Measurements from ENCODE around the gene PPP1R12B. TPM values are rescaled to one million over a fixed set of nuclear protein-coding genes. Genes with fewer than 3 reads are reported as not detected.
"Not testable (repeated sequence)": the region's sequence is repeated elsewhere in the genome, so short reads cannot be mapped to it uniquely, and the experiment has no call there.

The PPP1R12B gene
- total RNA-seq, 1 donor from 2014 or later = 44.9 TPM

DNA sequence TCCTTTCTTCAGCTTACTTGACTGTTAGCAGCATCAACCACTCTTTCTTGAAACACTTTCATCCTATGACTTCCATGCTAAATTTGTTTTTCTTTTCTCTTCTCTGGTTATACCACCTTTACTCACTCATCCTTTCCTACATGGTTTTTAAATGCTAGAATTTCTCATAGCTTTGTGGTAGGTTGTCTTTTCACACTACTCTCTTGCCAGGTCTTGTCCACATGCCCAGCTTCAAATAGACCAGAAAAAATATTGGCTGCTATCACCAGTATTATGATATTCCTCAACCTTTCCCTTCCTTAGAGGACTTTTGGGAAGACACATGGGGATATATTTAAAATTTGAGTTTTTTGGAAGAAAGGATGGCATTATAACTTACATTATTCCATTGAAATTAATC is 48.8 kb downstream of the PPP1R12B start:
- Mint-ChIP-seq H3K27ac (no peak overlapping the region), H3K27me3 (no peaks in the 10 kb centered on the region), H3K4me3 (ENCODE audit: low read depth) (no peak overlapping the region), H3K9me3 (ENCODE audit: low read depth) (no peaks in the 10 kb centered on the region), H3K4me1 (ENCODE audit: low read depth) (no peaks in the 10 kb centered on the region), H3K36me3 (ENCODE audit: insufficient read depth) (no peaks in the 10 kb centered on the region)
- TF ChIP-seq, protein P1, sequence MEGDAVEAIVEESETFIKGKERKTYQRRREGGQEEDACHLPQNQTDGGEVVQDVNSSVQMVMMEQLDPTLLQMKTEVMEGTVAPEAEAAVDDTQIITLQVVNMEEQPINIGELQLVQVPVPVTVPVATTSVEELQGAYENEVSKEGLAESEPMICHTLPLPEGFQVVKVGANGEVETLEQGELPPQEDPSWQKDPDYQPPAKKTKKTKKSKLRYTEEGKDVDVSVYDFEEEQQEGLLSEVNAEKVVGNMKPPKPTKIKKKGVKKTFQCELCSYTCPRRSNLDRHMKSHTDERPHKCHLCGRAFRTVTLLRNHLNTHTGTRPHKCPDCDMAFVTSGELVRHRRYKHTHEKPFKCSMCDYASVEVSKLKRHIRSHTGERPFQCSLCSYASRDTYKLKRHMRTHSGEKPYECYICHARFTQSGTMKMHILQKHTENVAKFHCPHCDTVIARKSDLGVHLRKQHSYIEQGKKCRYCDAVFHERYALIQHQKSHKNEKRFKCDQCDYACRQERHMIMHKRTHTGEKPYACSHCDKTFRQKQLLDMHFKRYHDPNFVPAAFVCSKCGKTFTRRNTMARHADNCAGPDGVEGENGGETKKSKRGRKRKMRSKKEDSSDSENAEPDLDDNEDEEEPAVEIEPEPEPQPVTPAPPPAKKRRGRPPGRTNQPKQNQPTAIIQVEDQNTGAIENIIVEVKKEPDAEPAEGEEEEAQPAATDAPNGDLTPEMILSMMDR (IDR thresholded peaks at IDR 0.05; ENCODE audit: unreplicated experiment) = no peak
- no peak for DNase-seq (ENCODE audit: low spot score, unreplicated experiment)

DNA sequence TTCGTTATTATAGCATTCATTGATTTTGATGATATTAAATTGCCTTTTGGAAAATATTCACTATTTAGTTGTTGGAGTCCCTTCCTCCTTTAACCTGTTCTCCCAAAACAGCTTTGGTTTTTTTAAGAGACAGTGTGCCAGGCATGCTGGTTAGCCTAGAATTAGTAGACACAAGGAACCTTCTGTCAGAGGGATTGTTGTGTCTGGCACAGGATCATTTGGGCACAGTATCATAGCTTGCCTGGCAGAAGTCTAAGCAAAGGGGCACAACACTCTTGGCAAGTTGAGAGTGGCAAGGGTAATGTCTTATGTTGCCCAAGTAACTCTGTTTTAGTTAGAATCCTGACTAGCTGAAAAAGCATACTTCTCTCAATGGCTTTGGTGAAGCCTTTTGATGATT is 49.9 kb downstream of the PPP1R12B start:
- not testable (repeated sequence) for H3K4me3 Mint-ChIP-seq (ENCODE audit: low read depth); H3K4me1 Mint-ChIP-seq (ENCODE audit: low read depth); H3K27me3 Mint-ChIP-seq; H3K36me3 Mint-ChIP-seq (ENCODE audit: insufficient read depth); H3K9me3 Mint-ChIP-seq (ENCODE audit: low read depth); DNase-seq (ENCODE audit: low spot score, unreplicated experiment); H3K27ac Mint-ChIP-seq

DNA sequence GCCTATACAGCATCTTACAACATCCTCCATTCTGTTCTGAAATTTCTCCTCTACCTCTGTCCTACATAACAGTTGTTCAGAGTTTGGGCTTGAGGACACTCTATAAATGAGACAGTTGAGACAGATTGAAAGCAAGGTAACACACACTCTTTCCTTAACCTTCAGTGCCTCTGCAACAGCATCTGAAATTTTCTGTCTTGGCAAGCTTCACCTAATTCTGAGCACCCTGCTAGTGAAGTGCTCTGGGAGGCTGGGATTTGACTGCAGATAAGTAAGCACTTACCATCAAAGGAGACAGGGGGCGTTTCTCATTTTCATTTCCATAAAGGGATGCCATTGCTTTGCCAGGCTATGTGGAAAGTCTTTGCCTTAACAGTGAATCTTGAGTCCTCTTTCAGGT is 53.3 kb downstream of the PPP1R12B start:
- not testable (repeated sequence) for H3K36me3 Mint-ChIP-seq (ENCODE audit: insufficient read depth); H3K9me3 Mint-ChIP-seq (ENCODE audit: low read depth); H3K4me3 Mint-ChIP-seq (ENCODE audit: low read depth); DNase-seq (ENCODE audit: low spot score, unreplicated experiment); H3K27ac Mint-ChIP-seq; H3K27me3 Mint-ChIP-seq; H3K4me1 Mint-ChIP-seq (ENCODE audit: low read depth)

DNA sequence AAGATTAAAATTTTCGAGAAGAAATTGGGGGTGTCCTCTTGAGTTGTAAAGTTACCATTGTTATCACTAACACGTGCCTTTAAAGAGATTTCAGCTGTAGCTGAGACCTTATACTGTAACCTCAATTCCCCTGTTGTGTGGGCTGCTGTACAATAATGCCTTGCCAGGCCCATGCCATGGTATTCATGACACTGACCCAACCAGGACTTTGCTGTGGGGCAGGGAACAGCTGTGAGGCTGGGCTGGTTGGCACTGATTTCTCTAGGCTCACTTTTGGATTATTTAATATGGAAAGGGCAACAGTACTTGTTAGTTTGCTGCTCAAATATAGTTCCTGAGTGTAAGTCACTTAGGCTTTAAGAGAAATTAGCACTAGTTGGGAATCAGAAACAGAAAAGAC is 54.9 kb downstream of the PPP1R12B start:
- not testable (repeated sequence) for H3K4me3 Mint-ChIP-seq (ENCODE audit: low read depth); H3K27me3 Mint-ChIP-seq; DNase-seq (ENCODE audit: low spot score, unreplicated experiment); H3K9me3 Mint-ChIP-seq (ENCODE audit: low read depth); H3K27ac Mint-ChIP-seq; H3K36me3 Mint-ChIP-seq (ENCODE audit: insufficient read depth); H3K4me1 Mint-ChIP-seq (ENCODE audit: low read depth)

DNA sequence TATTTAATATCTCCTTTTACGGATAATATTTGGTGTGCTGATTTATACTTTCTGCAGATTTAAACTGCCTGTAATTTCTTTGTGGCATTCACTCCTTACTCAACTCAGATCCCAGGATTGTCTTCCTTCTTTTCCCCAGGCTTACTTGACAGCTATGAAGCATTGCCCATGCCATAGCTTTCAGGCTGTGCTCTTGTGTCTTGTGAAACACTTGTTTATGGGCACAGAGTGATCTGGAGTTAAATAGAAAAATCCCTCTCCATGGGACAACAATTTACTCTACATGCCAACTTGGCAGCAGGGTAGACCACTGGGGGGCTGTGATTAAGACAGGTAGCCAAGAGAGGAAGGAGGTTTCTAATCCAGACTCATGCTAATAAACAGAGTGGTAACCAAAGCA is 57.4 kb downstream of the PPP1R12B start:
- H3K36me3 Mint-ChIP-seq (ENCODE audit: insufficient read depth) = no peaks in the 10 kb centered on the region

DNA sequence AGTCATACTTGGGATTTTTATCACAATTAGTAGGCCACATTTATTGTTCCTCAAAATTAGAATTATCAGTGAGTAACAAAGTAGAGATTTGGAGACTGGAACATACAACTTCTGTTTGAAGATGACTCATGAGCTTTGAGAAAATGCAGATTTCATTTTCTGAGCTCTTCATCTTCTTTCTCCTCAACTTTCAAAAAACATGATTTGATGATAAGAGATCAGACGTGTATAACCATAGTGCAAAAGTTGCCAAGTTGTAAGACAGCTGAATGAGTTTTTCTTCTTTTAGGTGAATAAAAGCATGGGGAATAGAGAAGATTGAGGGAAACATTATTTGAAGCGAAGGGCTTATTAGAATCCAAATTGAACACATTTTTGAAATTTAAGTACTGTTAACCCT is 58.4 kb downstream of the PPP1R12B start:
- H3K36me3 Mint-ChIP-seq (ENCODE audit: insufficient read depth) = not testable (repeated sequence)

More for the DNA sequence above, 57.4 kb downstream of the PPP1R12B start:
- no peak for DNase-seq (ENCODE audit: low spot score, unreplicated experiment)
- Mint-ChIP-seq H3K27me3 (no peaks in the 10 kb centered on the region), H3K4me1 (ENCODE audit: low read depth) (peaks cover 6% of the 10 kb centered on the region), H3K4me3 (ENCODE audit: low read depth) (no peak overlapping the region), H3K9me3 (ENCODE audit: low read depth) (no peaks in the 10 kb centered on the region), H3K27ac (no peak overlapping the region)
- TF ChIP-seq, protein P1 (IDR thresholded peaks at IDR 0.05; ENCODE audit: unreplicated experiment) = no peak

DNA sequence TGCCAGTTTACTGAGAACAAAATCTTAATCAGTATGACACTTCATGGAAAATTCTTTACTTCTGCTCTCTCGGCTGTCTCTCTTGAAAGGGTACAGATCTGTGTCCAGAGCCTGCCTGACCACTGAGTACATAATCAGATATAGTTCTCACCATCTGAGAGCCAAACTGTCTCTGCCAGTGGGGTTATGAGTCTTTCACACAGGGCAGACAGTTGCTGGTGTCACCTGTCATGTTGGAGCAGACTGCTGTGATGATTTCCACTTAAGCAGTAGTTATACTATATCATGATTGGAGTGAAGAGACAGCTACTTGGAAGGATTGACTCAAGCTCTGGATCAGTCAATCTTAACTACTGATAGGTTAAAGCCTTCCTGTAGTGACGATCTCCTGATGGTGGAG is 58.9 kb downstream of the PPP1R12B start:
- not testable (repeated sequence) for H3K27ac Mint-ChIP-seq; H3K36me3 Mint-ChIP-seq (ENCODE audit: insufficient read depth); DNase-seq (ENCODE audit: low spot score, unreplicated experiment); H3K27me3 Mint-ChIP-seq; H3K9me3 Mint-ChIP-seq (ENCODE audit: low read depth); H3K4me3 Mint-ChIP-seq (ENCODE audit: low read depth)
- peaks cover 12% of the 10 kb centered on the region for H3K4me1 Mint-ChIP-seq (ENCODE audit: low read depth)

More for the DNA sequence above, 58.4 kb downstream of the PPP1R12B start:
- not testable (repeated sequence) for H3K27me3 Mint-ChIP-seq; H3K9me3 Mint-ChIP-seq (ENCODE audit: low read depth); DNase-seq (ENCODE audit: low spot score, unreplicated experiment); H3K4me3 Mint-ChIP-seq (ENCODE audit: low read depth); H3K4me1 Mint-ChIP-seq (ENCODE audit: low read depth); H3K27ac Mint-ChIP-seq

DNA sequence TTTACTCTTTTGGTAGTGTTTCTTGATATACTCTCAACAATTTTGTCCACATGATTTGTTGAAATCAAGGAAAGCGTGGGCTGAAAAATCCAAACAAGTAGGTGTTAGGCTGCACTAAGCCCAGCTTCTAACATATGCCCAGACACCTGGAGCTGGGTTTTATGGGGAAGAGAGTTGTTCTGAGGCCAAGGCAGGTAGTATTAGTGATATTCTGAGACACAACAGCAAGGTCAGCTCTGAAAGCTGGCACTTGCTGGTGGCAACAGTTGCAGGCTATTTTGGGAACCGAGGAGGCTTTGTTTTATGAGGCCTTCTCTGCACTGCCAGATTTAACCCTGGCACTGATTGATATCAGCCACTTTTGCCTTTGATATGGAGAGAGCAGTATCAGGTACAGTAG is 61.8 kb downstream of the PPP1R12B start:
- peaks cover 12% of the 10 kb centered on the region for H3K4me1 Mint-ChIP-seq (ENCODE audit: low read depth)
- H3K4me3 Mint-ChIP-seq (ENCODE audit: low read depth); H3K9me3 Mint-ChIP-seq (ENCODE audit: low read depth); DNase-seq (ENCODE audit: low spot score, unreplicated experiment); H3K27me3 Mint-ChIP-seq; H3K36me3 Mint-ChIP-seq (ENCODE audit: insufficient read depth); H3K27ac Mint-ChIP-seq: not testable (repeated sequence)

DNA sequence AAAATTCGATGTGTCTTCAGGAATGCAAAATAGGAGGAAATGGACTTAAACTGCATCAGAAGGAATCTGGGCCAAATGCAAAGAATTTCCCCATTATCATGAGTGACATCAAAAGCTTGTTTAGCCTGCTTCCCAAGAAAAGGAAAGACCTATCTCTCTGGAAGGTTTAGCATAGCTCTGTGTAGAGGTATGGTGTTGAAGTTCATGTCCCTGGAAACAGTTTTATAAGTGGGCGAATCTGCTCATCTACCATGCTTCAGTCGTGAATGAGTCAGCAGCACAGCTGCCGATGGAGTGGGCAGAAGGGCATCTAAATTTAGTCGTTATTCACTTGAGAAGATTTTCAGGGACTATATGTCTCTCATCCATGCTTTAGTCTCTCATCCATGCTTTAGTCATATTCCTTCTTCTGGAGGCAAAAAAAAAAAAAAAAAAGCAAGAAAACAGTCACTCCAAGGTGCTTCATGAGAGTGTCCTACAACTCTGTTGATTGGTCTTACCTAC is 62.4 kb downstream of the PPP1R12B start:
- H3K4me1 Mint-ChIP-seq (ENCODE audit: low read depth) = peaks cover 12% of the 10 kb centered on the region
- H3K9me3 Mint-ChIP-seq (ENCODE audit: low read depth); H3K36me3 Mint-ChIP-seq (ENCODE audit: insufficient read depth); H3K27me3 Mint-ChIP-seq; H3K27ac Mint-ChIP-seq; H3K4me3 Mint-ChIP-seq (ENCODE audit: low read depth); DNase-seq (ENCODE audit: low spot score, unreplicated experiment): not testable (repeated sequence)

All from progenitor cell of endocrine pancreas (in vitro differentiated cells).